Ascending aorta (tissue), 2 donors: ENCODE measurements around the gene UBALD2. TPM values are rescaled to one million over a fixed set of nuclear protein-coding genes. Genes with fewer than 3 reads are reported as not detected.
"Not testable (repeated sequence)": the region's sequence is repeated elsewhere in the genome, so short reads cannot be mapped to it uniquely, and the experiment has no call there.

Source experiments
- DNase-seq, 2 donors: peaks; one replicate each; pipeline ENCODE4 v3.0.0-alpha.2; 2019; ENCODE audit warnings: low spot score in 2 of 2
- H3K27ac ChIP-seq, 2 donors: fragments of 200-600 bp; sonication (generic); one replicate each; pipeline ENCODE4 v1.5.1; 2016 to 2017; ENCODE audit warnings: mild to moderate bottlenecking in 1 of 2
- H3K27me3 ChIP-seq: fragments of 200-600 bp; sonication (generic); one replicate; pipeline ENCODE4 v1.5.1; 2017
- H3K36me3 ChIP-seq, 2 donors: fragments of 200-600 bp; sonication (generic); one replicate each; pipeline ENCODE4 v1.5.1; 2016
- H3K4me1 ChIP-seq, 2 donors: fragments of 200-600 bp; sonication (generic); one replicate each; pipeline ENCODE4 v1.5.1; 2016 to 2017; ENCODE audit warnings: mild to moderate bottlenecking in 1 of 2
- H3K4me3 ChIP-seq, 2 donors: fragments of 200-600 bp; sonication (generic); one replicate each; pipeline ENCODE4 v1.5.1; 2016 to 2017; ENCODE audit warnings: mild to moderate bottlenecking in 1 of 2
- H3K9me3 ChIP-seq, 2 donors: fragments of 200-600 bp; sonication (generic); one replicate each; pipeline ENCODE4 v1.5.1; 2016
- CTCF ChIP-seq, 3 experiments: fragments of 200-600 bp in 2 of 3; fragments of 450-650 bp in 1 of 3; sonication (generic) in 2 of 3; IDR thresholded peaks; one replicate each; pipeline ENCODE4 v1.5.1; 2016 to 2019; ENCODE audit warnings: antibody characterized with exemption in 3 of 3, mild to moderate bottlenecking in 1 of 3, moderate library complexity in 1 of 3
- intact Hi-C: fragments of 100-400 bp; cut with DNase I; formaldehyde crosslinking; loops from one replicate; pipeline ENCODE4 v1.15.1; 2023
- total RNA-seq: library from RNA; depleted of rRNA; stranded (reverse); fragments of >200 nt; gene quantifications from one replicate; pipeline ENCODE4 v1.1.0, GENCODE V29; 2016

The UBALD2 gene
- total RNA-seq, 1 donor from 2014 or later = 15.9 TPM

GRCh38 chr17:76241691-76242255 lies 23.4 kb upstream of the UBALD2 start:
- Histone ChIP-seq H3K4me1 (peaks cover 3 to 11% of the 10 kb centered on the region in 2 donors), H3K36me3 (no peaks in the 10 kb centered on the region), H3K27me3 (no peaks in the 10 kb centered on the region), H3K9me3 (no peaks in the 10 kb centered on the region), H3K27ac (no peak overlapping the region), H3K4me3 (peak overlapping the region; percentile 59 to 80)
- intact Hi-C loops = loop anchor here (2.0 to 5.0 kb wide), 2 partner anchors 23 to 36 kb away; partner anchors contain the start of gene UBALD2
- no peak for TF ChIP-seq CTCF (IDR thresholded peaks at IDR 0.05)
- no peak for DNase-seq

- Histone ChIP-seq H3K4me1 (peaks cover 3 to 11% of the 10 kb centered on the region in 2 donors), H3K4me3 (no peak overlapping the region), H3K27me3 (no peaks in the 10 kb centered on the region), H3K36me3 (no peaks in the 10 kb centered on the region), H3K27ac (no peak overlapping the region), H3K9me3 (no peaks in the 10 kb centered on the region)
- DNase-seq = no peak
- TF ChIP-seq CTCF (IDR thresholded peaks at IDR 0.05) = no peak
- intact Hi-C loops = loop anchor here (5.0 kb wide), 1 partner anchor 33 kb away; no protein-coding TSS in a partner anchor
Measured at GRCh38 chr17:76243826-76244679, 21.1 kb upstream of the UBALD2 start.

- H3K4me1 ChIP-seq, H3K27me3 ChIP-seq, H3K27ac ChIP-seq, H3K9me3 ChIP-seq, H3K36me3 ChIP-seq, H3K4me3 ChIP-seq, DNase-seq: not testable (repeated sequence)
- intact Hi-C loops = loop anchor here (5.0 kb wide), 1 partner anchor 33 kb away; no protein-coding TSS in a partner anchor
Measured at GRCh38 chr17:76244721-76245120, 20.4 kb upstream of the UBALD2 start.

- H3K9me3 ChIP-seq = no peaks in the 10 kb centered on the region
- no peak for DNase-seq
- H3K4me1 ChIP-seq = peaks cover 0 to 3% of the 10 kb centered on the region in 2 donors
- H3K4me3 ChIP-seq = no peak overlapping the region
- no peaks in the 10 kb centered on the region for H3K27me3 ChIP-seq
- no peak overlapping the region for H3K27ac ChIP-seq
- no peaks in the 10 kb centered on the region for H3K36me3 ChIP-seq
- intact Hi-C loops = no loop called here
- TF ChIP-seq CTCF (IDR thresholded peaks at IDR 0.05) = no peak
Measured at GRCh38 chr17:76246080-76247066, 18.8 kb upstream of the UBALD2 start.

GRCh38 chr17:76247304-76247703 lies 17.8 kb upstream of the UBALD2 start:
- Histone ChIP-seq H3K27me3 (no peaks in the 10 kb centered on the region), H3K36me3 (no peaks in the 10 kb centered on the region), H3K27ac (no peak overlapping the region), H3K4me3 (no peak overlapping the region), H3K9me3 (no peaks in the 10 kb centered on the region), H3K4me1 (no peaks in the 10 kb centered on the region)
- intact Hi-C loops = no loop called here
- DNase-seq = no peak
- no peak for TF ChIP-seq CTCF (IDR thresholded peaks at IDR 0.05)
